Osteoblast (primary cell): ENCODE measurements around the gene SPATS2L. TPM values are rescaled to one million over a fixed set of nuclear protein-coding genes. Genes with fewer than 3 reads are reported as not detected.

ENCODE experiments used
- DNase-seq: peaks from one replicate; pipeline ENCODE4 v3.0.0; 2011; ENCODE audit warnings: low spot score, mixed read lengths; ENCODE audit not compliant: insufficient read length; ENCODE audit errors: missing footprints
- H2AFZ ChIP-seq: 2 replicates; pipeline ENCODE4 v1.6.0; 2011; ENCODE audit warnings: mild to moderate bottlenecking, low read length
- H3K27ac ChIP-seq: 2 replicates; pipeline ENCODE4 v1.5.1; 2011; ENCODE audit warnings: mild to moderate bottlenecking, low read depth, low read length, moderate library complexity
- H3K27me3 ChIP-seq: 2 replicates; pipeline ENCODE4 v1.6.0; 2012; ENCODE audit warnings: mild to moderate bottlenecking, control low read depth, inconsistent platforms, low read length, moderate library complexity; ENCODE audit not compliant: insufficient read depth
- H3K36me3 ChIP-seq: 2 replicates; pipeline ENCODE4 v1.5.1; 2011; ENCODE audit warnings: mild to moderate bottlenecking, low read length, control low read depth, moderate library complexity; ENCODE audit not compliant: insufficient read depth
- H3K4me1 ChIP-seq: 2 replicates; pipeline ENCODE4 v1.5.1; 2011; ENCODE audit warnings: mild to moderate bottlenecking, low read length, control low read depth, moderate library complexity; ENCODE audit not compliant: insufficient read depth
- H3K4me2 ChIP-seq: 2 replicates; pipeline ENCODE4 v1.6.0; 2011; ENCODE audit warnings: mild to moderate bottlenecking, low read length; ENCODE audit not compliant: insufficient read depth
- H3K4me3 ChIP-seq: fragments of 200-600 bp; sonication (generic); 3 replicates; pipeline ENCODE4 v1.5.1; 2012; ENCODE audit warnings: mild to moderate bottlenecking, low read length, inconsistent platforms; ENCODE audit not compliant: insufficient read depth
- H3K79me2 ChIP-seq: 2 replicates; pipeline ENCODE4 v1.6.0; 2012; ENCODE audit warnings: mild to moderate bottlenecking, low read length, control low read depth, inconsistent platforms; ENCODE audit not compliant: insufficient read depth
- H3K9me3 ChIP-seq: 2 replicates; pipeline ENCODE4 v1.5.1; 2011; ENCODE audit warnings: low read depth, low read length, control low read depth
- H4K20me1 ChIP-seq: 2 replicates; pipeline ENCODE4 v1.6.0; 2012; ENCODE audit warnings: mild to moderate bottlenecking, low read length, control low read depth; ENCODE audit not compliant: insufficient read depth
- CTCF ChIP-seq: IDR thresholded peaks from 2 replicates; pipeline ENCODE4 v1.5.1; 2011; ENCODE audit warnings: mild to moderate bottlenecking, low read depth, low read length, moderate library complexity; ENCODE audit errors: extremely low read depth
- total RNA-seq: library from RNA; depleted of rRNA; stranded (reverse); fragments of >200 nt; gene quantifications from 2 replicates; pipeline ENCODE4 v1.2.3, GENCODE V29; 2012

The SPATS2L gene
- total RNA-seq, 1 donor: 74.6 TPM

GRCh38 chr2:200376513-200377354, 70.2 kb downstream of the SPATS2L start:
- H3K4me3 ChIP-seq: no peak overlapping the region
- H4K20me1 ChIP-seq: no peaks in the 10 kb centered on the region
- H3K9me3 ChIP-seq: no peaks in the 10 kb centered on the region
- H3K4me2 ChIP-seq: no peak overlapping the region
- H3K4me1 ChIP-seq: peaks cover 57% of the 10 kb centered on the region
- H3K79me2 ChIP-seq: peaks cover 58% of the 10 kb centered on the region
- H2AFZ ChIP-seq: no peak overlapping the region
- H3K27ac ChIP-seq: peak overlapping the region; percentile 90
- peaks cover 4% of the 10 kb centered on the region for H3K36me3 ChIP-seq
- H3K27me3 ChIP-seq: no peaks in the 10 kb centered on the region
- no peak for DNase-seq
- TF ChIP-seq CTCF: no peak

GRCh38 chr2:200377355-200378336, 71.2 kb downstream of the SPATS2L start:
- Histone ChIP-seq H3K79me2 (peaks cover 63% of the 10 kb centered on the region), H3K36me3 (peaks cover 4% of the 10 kb centered on the region), H3K27ac (peak overlapping the region; percentile 90), H3K4me1 (peaks cover 57% of the 10 kb centered on the region), H2AFZ (peak overlapping the region; percentile 3), H3K4me3 (peak overlapping the region; percentile 5), H3K4me2 (peak overlapping the region; percentile 79), H3K27me3 (no peaks in the 10 kb centered on the region), H3K9me3 (no peaks in the 10 kb centered on the region), H4K20me1 (no peaks in the 10 kb centered on the region)
- TF ChIP-seq CTCF: no peak
- no peak for DNase-seq

GRCh38 chr2:200378652-200379290, 72.3 kb downstream of the SPATS2L start:
- peaks cover 69% of the 10 kb centered on the region for H3K79me2 ChIP-seq
- peak overlapping the region; percentile 37 for H3K4me3 ChIP-seq
- H3K9me3 ChIP-seq: no peaks in the 10 kb centered on the region
- H2AFZ ChIP-seq: no peak overlapping the region
- DNase-seq: no peak
- TF ChIP-seq CTCF: no peak
- peak overlapping the region; percentile 79 for H3K4me2 ChIP-seq
- H3K27ac ChIP-seq: peak overlapping the region; percentile 90
- H3K4me1 ChIP-seq: peaks cover 59% of the 10 kb centered on the region
- no peaks in the 10 kb centered on the region for H4K20me1 ChIP-seq
- H3K36me3 ChIP-seq: peaks cover 4% of the 10 kb centered on the region
- H3K27me3 ChIP-seq: no peaks in the 10 kb centered on the region
